ENCODE results near the gene TIMP3.

Gene TIMP3

GRCh38 chr22:32795214-32795596, 6.3 kb upstream of the TIMP3 start:
- H3K79me2 ChIP-seq (ENCODE audit: insufficient read depth, low read length): no peaks in the 10 kb centered on the region
- H3K36me3 ChIP-seq (ENCODE audit: insufficient read depth, low read length): no peaks in the 10 kb centered on the region
- no peaks in the 10 kb centered on the region for H3K27me3 ChIP-seq (ENCODE audit: insufficient read depth, low read length, poor library complexity, severe bottlenecking)
- H3K4me2 ChIP-seq (ENCODE audit: low read depth, low read length, poor library complexity, severe bottlenecking): no peak overlapping the region
- H3K4me3 ChIP-seq (ENCODE audit: low read length, poor library complexity, severe bottlenecking): no peak overlapping the region
- TF ChIP-seq EZH2phosphoT487 (IDR thresholded peaks at IDR 0.05; ENCODE audit: borderline replicate concordance): no peak
- TF ChIP-seq CTCF (conservative IDR thresholded peaks at IDR 0.05; ENCODE audit: low read length): no peak
- no peak overlapping the region for H3K9ac ChIP-seq (ENCODE audit: low read depth, low read length, poor library complexity, severe bottlenecking)
- no peaks in the 10 kb centered on the region for H3F3A ChIP-seq (ENCODE audit: low read depth)
- H4K20me1 ChIP-seq (ENCODE audit: insufficient read depth, low read length, poor library complexity, severe bottlenecking): no peaks in the 10 kb centered on the region
- H3K9me2 ChIP-seq (replicated peaks; ENCODE audit: low read depth, low read length): no peaks in the 10 kb centered on the region
- H3K9me3 ChIP-seq (ENCODE audit: insufficient read depth, low read depth, low read length): no peaks in the 10 kb centered on the region
- no peaks in the 10 kb centered on the region for H3K4me1 ChIP-seq (ENCODE audit: insufficient read depth, low read length, poor library complexity, severe bottlenecking)
- H2AFZ ChIP-seq (ENCODE audit: low read length): no peak overlapping the region

- H3K4me2 ChIP-seq (ENCODE audit: low read depth, low read length, poor library complexity, severe bottlenecking): no peak overlapping the region
- H3K9me3 ChIP-seq (ENCODE audit: insufficient read depth, low read depth, low read length): no peaks in the 10 kb centered on the region
- TF ChIP-seq CTCF (conservative IDR thresholded peaks at IDR 0.05; ENCODE audit: low read length) (peak; percentile 90), EZH2phosphoT487 (IDR thresholded peaks at IDR 0.05; ENCODE audit: borderline replicate concordance) (no peak)
- H3K9ac ChIP-seq (ENCODE audit: low read depth, low read length, poor library complexity, severe bottlenecking): no peak overlapping the region
- H3K27me3 ChIP-seq (ENCODE audit: insufficient read depth, low read length, poor library complexity, severe bottlenecking): no peaks in the 10 kb centered on the region
- no peaks in the 10 kb centered on the region for H3F3A ChIP-seq (ENCODE audit: low read depth)
- H3K79me2 ChIP-seq (ENCODE audit: insufficient read depth, low read length): no peaks in the 10 kb centered on the region
- H3K4me1 ChIP-seq (ENCODE audit: insufficient read depth, low read length, poor library complexity, severe bottlenecking): no peaks in the 10 kb centered on the region
- no peaks in the 10 kb centered on the region for H3K9me2 ChIP-seq (replicated peaks; ENCODE audit: low read depth, low read length)
- H4K20me1 ChIP-seq (ENCODE audit: insufficient read depth, low read length, poor library complexity, severe bottlenecking): no peaks in the 10 kb centered on the region
- no peaks in the 10 kb centered on the region for H3K36me3 ChIP-seq (ENCODE audit: insufficient read depth, low read length)
- H2AFZ ChIP-seq (ENCODE audit: low read length): peak overlapping the region; percentile 22; the same call in 1 of the 2 replicates
- H3K4me3 ChIP-seq (ENCODE audit: low read length, poor library complexity, severe bottlenecking): no peak overlapping the region
Measured at GRCh38 chr22:32796865-32797573, 4.5 kb upstream of the TIMP3 start.

- H3K9ac ChIP-seq (ENCODE audit: low read depth, low read length, poor library complexity, severe bottlenecking): no peak overlapping the region
- H3F3A ChIP-seq (ENCODE audit: low read depth): no peaks in the 10 kb centered on the region
- no peak overlapping the region for H2AFZ ChIP-seq (ENCODE audit: low read length)
- H3K9me2 ChIP-seq (replicated peaks; ENCODE audit: low read depth, low read length): no peaks in the 10 kb centered on the region
- H3K4me3 ChIP-seq (ENCODE audit: low read length, poor library complexity, severe bottlenecking): no peak overlapping the region
- no peaks in the 10 kb centered on the region for H4K20me1 ChIP-seq (ENCODE audit: insufficient read depth, low read length, poor library complexity, severe bottlenecking)
- no peaks in the 10 kb centered on the region for H3K79me2 ChIP-seq (ENCODE audit: insufficient read depth, low read length)
- no peaks in the 10 kb centered on the region for H3K4me1 ChIP-seq (ENCODE audit: insufficient read depth, low read length, poor library complexity, severe bottlenecking)
- no peaks in the 10 kb centered on the region for H3K36me3 ChIP-seq (ENCODE audit: insufficient read depth, low read length)
- H3K27me3 ChIP-seq (ENCODE audit: insufficient read depth, low read length, poor library complexity, severe bottlenecking): no peaks in the 10 kb centered on the region
- H3K4me2 ChIP-seq (ENCODE audit: low read depth, low read length, poor library complexity, severe bottlenecking): no peak overlapping the region
- no peaks in the 10 kb centered on the region for H3K9me3 ChIP-seq (ENCODE audit: insufficient read depth, low read depth, low read length)
- TF ChIP-seq EZH2phosphoT487 (IDR thresholded peaks at IDR 0.05; ENCODE audit: borderline replicate concordance): no peak
- no peak for TF ChIP-seq CTCF (conservative IDR thresholded peaks at IDR 0.05; ENCODE audit: low read length)
Measured at GRCh38 chr22:32799496-32799895, 2.0 kb upstream of the TIMP3 start.
